CD14-positive monocyte (primary cell): ENCODE measurements around the gene SLC35F1. TPM values are rescaled to one million over a fixed set of nuclear protein-coding genes. Genes with fewer than 3 reads are reported as not detected.

Experiments used
- DNase-seq, 3 donors: peaks; one replicate each; pipeline ENCODE4 v3.0.0-alpha.2; 2011 to 2022
- H2AFZ ChIP-seq: 2 replicates; pipeline ENCODE4 v1.6.0; 2012; ENCODE audit warnings: mild to moderate bottlenecking, low read depth, low read length, inconsistent platforms; ENCODE audit not compliant: insufficient read depth, poor library complexity, severe bottlenecking
- H3K27ac ChIP-seq, 2 donors: 1 replicate in 1 of 2; 2 replicates in 1 of 2; pipeline ENCODE4 v1.5.1; 2012 to 2013; ENCODE audit warnings: low read length in 2 of 2, control low read depth in 1 of 2, inconsistent platforms in 1 of 2, low read depth in 1 of 2, mild to moderate bottlenecking in 1 of 2
- H3K27me3 ChIP-seq, 2 donors: one replicate each; pipeline versions ENCODE4 v1.6.0 to v1.6.1; 2011 to 2013; ENCODE audit warnings: low read length in 2 of 2; ENCODE audit not compliant: control insufficient read depth in 2 of 2, insufficient read depth in 2 of 2
- H3K36me3 ChIP-seq, 2 donors: replicated peaks in 1 of 2; 1 replicate in 1 of 2; 2 replicates in 1 of 2; pipeline versions ENCODE4 v1.5.1 to v1.6.1; 2012 to 2013; ENCODE audit warnings: low read length in 2 of 2, control low read depth in 1 of 2, inconsistent platforms in 1 of 2, mild to moderate bottlenecking in 1 of 2; ENCODE audit not compliant: insufficient read depth in 2 of 2, control insufficient read depth in 1 of 2
- H3K4me1 ChIP-seq, 2 donors: 1 replicate in 1 of 2; 2 replicates in 1 of 2; pipeline versions ENCODE4 v1.5.1 to v1.6.1; 2012 to 2013; ENCODE audit warnings: low read length in 2 of 2, control low read depth in 1 of 2, inconsistent platforms in 1 of 2, mild to moderate bottlenecking in 1 of 2, moderate library complexity in 1 of 2; ENCODE audit not compliant: insufficient read depth in 2 of 2, control insufficient read depth in 1 of 2
- H3K4me2 ChIP-seq: replicated peaks from 2 replicates; pipeline ENCODE3; 2012; ENCODE audit warnings: low read length, moderate library complexity, mild to moderate bottlenecking; ENCODE audit not compliant: poor library complexity, severe bottlenecking; ENCODE audit errors: extremely low read depth
- H3K4me3 ChIP-seq, 3 experiments: fragments of 200-600 bp in 1 of 3; sonication (generic) in 1 of 3; replicated peaks in 1 of 3; 1 replicate in 2 of 3; 2 replicates in 1 of 3; pipeline ENCODE4 v1.5.1; 2011 to 2013; ENCODE audit warnings: low read length in 3 of 3, mild to moderate bottlenecking in 3 of 3, control low read depth in 2 of 3, low read depth in 2 of 3, inconsistent platforms in 1 of 3, moderate library complexity in 1 of 3
- H3K79me2 ChIP-seq: 2 replicates; pipeline ENCODE4 v1.6.0; 2012; ENCODE audit warnings: mild to moderate bottlenecking, control low read depth, inconsistent platforms, low read length, moderate library complexity; ENCODE audit not compliant: insufficient read depth
- H3K9ac ChIP-seq: 2 replicates; pipeline ENCODE4 v1.6.0; 2017; ENCODE audit warnings: low read length, mild to moderate bottlenecking; ENCODE audit not compliant: insufficient read depth, poor library complexity, severe bottlenecking
- H3K9me3 ChIP-seq, 2 donors: replicated peaks in 1 of 2; 1 replicate in 1 of 2; 2 replicates in 1 of 2; pipeline versions ENCODE4 v1.5.1 to v1.6.1; 2012 to 2013; ENCODE audit warnings: low read length in 2 of 2, control low read depth in 1 of 2; ENCODE audit not compliant: control insufficient read depth in 1 of 2, insufficient read depth in 1 of 2
- H4K20me1 ChIP-seq: 2 replicates; pipeline ENCODE4 v1.6.0; 2012; ENCODE audit warnings: mild to moderate bottlenecking, low read length, control low read depth, moderate library complexity; ENCODE audit not compliant: insufficient read depth
- H3K27ac Mint-ChIP-seq, 7 donors: one replicate each; pipeline ENCODE4 v1.8.0; 2020; ENCODE audit warnings: mild to moderate bottlenecking in 7 of 7, mixed read lengths in 7 of 7, moderate library complexity in 6 of 7, inconsistent platforms in 2 of 7
- H3K27me3 Mint-ChIP-seq, 3 donors: one replicate each; pipeline ENCODE4 v1.8.0; 2021 to 2022; ENCODE audit warnings: low read depth in 3 of 3, mild to moderate bottlenecking in 3 of 3, mixed read lengths in 3 of 3, moderate library complexity in 3 of 3, inconsistent platforms in 1 of 3
- H3K36me3 Mint-ChIP-seq, 2 donors: one replicate each; pipeline ENCODE4 v1.8.0; 2020; ENCODE audit warnings: mixed read lengths in 2 of 2, inconsistent platforms in 1 of 2, mild to moderate bottlenecking in 1 of 2
- H3K4me1 Mint-ChIP-seq: one replicate; pipeline ENCODE4 v1.8.0; 2020; ENCODE audit warnings: mild to moderate bottlenecking, mixed read lengths
- H3K4me3 Mint-ChIP-seq, 2 donors: one replicate each; pipeline ENCODE4 v1.8.0; 2020; ENCODE audit warnings: mild to moderate bottlenecking in 2 of 2, mixed read lengths in 2 of 2, moderate library complexity in 1 of 2
- H3K9me3 Mint-ChIP-seq, 7 donors: one replicate each; pipeline ENCODE4 v1.8.0; 2020 to 2022; ENCODE audit warnings: mixed read lengths in 7 of 7, mild to moderate bottlenecking in 6 of 7, moderate library complexity in 6 of 7, inconsistent platforms in 2 of 7
- WGBS: methylation state at CpG from one replicate; pipeline ENCODE4 v1.1.5; 2013; ENCODE audit warnings: missing lambda C conversion rate; ENCODE audit not compliant: insufficient coverage; 5-methylcytosine and 5-hydroxymethylcytosine counted together
- intact Hi-C, 2 donors: fragments of 100-400 bp; cut with micrococcal nuclease; formaldehyde crosslinking; loops; one replicate each; pipeline versions ENCODE4 v1.15.0 to v1.15.1; 2023
- polyA plus RNA-seq, 3 donors: library from polyadenylated mRNA; depleted of rRNA in 1 of 3; unstranded in 2 of 3; stranded (reverse) in 1 of 3; fragments of 300-500 nt in 2 of 3; fragments of >200 nt in 1 of 3; fragmentation: Illumina TruSeq in 2 of 3; gene quantifications; 1 replicate in 2 of 3; 2 replicates in 1 of 3; pipeline ENCODE4 v1.2.3, GENCODE V29; 2012 to 2021
- TF ChIP-seq, protein P1 (sequence below): fragments of 200-600 bp; IDR thresholded peaks from one replicate; pipeline ENCODE4 v1.8.0; 2022; ENCODE audit warnings: antibody characterized with exemption, mild to moderate bottlenecking

Gene SLC35F1
- polyA plus RNA-seq, 3 donors: not detected

- intact Hi-C loops: no loop called here
- Histone ChIP-seq H3K4me2 (no peak overlapping the region), H3K4me1 (no peaks in the 10 kb centered on the region), H3K27ac (no peak overlapping the region), H3K9ac (no peak overlapping the region), H3K9me3 (peaks cover 0 to 3% of the 10 kb centered on the region in 2 donors), H3K4me3 (no peak overlapping the region), H4K20me1 (no peaks in the 10 kb centered on the region), H3K27me3 (no peaks in the 10 kb centered on the region), H2AFZ (no peak overlapping the region), H3K36me3 (no peaks in the 10 kb centered on the region), H3K79me2 (no peaks in the 10 kb centered on the region)
- TF ChIP-seq, protein P1, sequence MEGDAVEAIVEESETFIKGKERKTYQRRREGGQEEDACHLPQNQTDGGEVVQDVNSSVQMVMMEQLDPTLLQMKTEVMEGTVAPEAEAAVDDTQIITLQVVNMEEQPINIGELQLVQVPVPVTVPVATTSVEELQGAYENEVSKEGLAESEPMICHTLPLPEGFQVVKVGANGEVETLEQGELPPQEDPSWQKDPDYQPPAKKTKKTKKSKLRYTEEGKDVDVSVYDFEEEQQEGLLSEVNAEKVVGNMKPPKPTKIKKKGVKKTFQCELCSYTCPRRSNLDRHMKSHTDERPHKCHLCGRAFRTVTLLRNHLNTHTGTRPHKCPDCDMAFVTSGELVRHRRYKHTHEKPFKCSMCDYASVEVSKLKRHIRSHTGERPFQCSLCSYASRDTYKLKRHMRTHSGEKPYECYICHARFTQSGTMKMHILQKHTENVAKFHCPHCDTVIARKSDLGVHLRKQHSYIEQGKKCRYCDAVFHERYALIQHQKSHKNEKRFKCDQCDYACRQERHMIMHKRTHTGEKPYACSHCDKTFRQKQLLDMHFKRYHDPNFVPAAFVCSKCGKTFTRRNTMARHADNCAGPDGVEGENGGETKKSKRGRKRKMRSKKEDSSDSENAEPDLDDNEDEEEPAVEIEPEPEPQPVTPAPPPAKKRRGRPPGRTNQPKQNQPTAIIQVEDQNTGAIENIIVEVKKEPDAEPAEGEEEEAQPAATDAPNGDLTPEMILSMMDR: no peak
- H3K4me1 Mint-ChIP-seq: no peaks in the 10 kb centered on the region
- no peak overlapping the region for H3K4me3 Mint-ChIP-seq
- H3K27me3 Mint-ChIP-seq: peaks cover 0 to 3% (median 3%) of the 10 kb centered on the region in 3 donors
- H3K9me3 Mint-ChIP-seq: peaks cover 3 to 6% (median 4%) of the 10 kb centered on the region in 7 donors
- no peaks in the 10 kb centered on the region for H3K36me3 Mint-ChIP-seq
- H3K27ac Mint-ChIP-seq: no peak overlapping the region
- no peak for DNase-seq
- WGBS: 63% methylated on average over 2 of the region's 2 CpGs
Measured at GRCh38 chr6:118263921-118264486, 356.9 kb downstream of the SLC35F1 start.

DNA sequence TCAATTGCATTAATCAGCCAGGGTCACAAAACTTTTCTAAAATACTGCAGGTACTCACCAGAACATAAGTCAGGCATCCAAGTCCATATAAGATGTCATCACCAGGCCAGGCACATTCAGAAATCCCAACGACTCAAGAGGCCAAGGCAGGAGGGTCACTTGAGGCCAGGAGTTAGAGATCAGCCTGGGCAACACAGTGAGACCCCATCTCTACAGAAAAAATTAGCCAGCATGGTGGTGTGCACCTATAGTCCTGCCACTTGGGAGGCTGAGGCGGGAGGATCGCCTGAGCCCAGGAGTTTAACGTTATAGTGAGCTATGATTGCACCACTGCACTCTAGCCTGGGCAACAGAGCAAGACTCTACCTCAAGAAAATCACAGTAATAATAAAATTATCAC is 362.6 kb downstream of the SLC35F1 start:
- H3K4me3 ChIP-seq: no peak overlapping the region
- H4K20me1 ChIP-seq: no peaks in the 10 kb centered on the region
- H3K27me3 ChIP-seq: no peaks in the 10 kb centered on the region
- no peak overlapping the region for H3K27ac ChIP-seq
- intact Hi-C loops: no loop called here
- H3K9me3 ChIP-seq: peaks cover 0 to 3% of the 10 kb centered on the region in 2 donors
- Mint-ChIP-seq H3K27me3 (peaks cover 0 to 3% (median 0%) of the 10 kb centered on the region in 3 donors), H3K27ac (no peak overlapping the region), H3K4me3 (no peak overlapping the region), H3K36me3 (no peaks in the 10 kb centered on the region), H3K4me1 (no peaks in the 10 kb centered on the region), H3K9me3 (peaks cover 3 to 6% (median 4%) of the 10 kb centered on the region in 7 donors)
- H3K4me2 ChIP-seq: no peak overlapping the region
- H3K36me3 ChIP-seq: no peaks in the 10 kb centered on the region
- no peak overlapping the region for H2AFZ ChIP-seq
- no peak for DNase-seq
- TF ChIP-seq, protein P1: no peak
- H3K9ac ChIP-seq: no peak overlapping the region
- 96% methylated on average over 4 of the region's 4 CpGs for WGBS
- no peaks in the 10 kb centered on the region for H3K79me2 ChIP-seq
- no peaks in the 10 kb centered on the region for H3K4me1 ChIP-seq
